Stimulated activated CD4-positive, alpha-beta T cell treated with anti-CD3 and anti-CD28 coated beads, Interleukin-12 subunit alpha, Interleukin-12 subunit beta, amount 100 ng/mL, for 48 hours (primary cell): ENCODE measurements around the gene CENPF.

ENCODE experiments used
- DNase-seq, 3 donors: peaks; one replicate each; pipeline ENCODE4 v3.0.0-alpha.2; 2020; ENCODE audit warnings: low read depth in 2 of 3, low spot score in 1 of 3

CENPF gene

DNA sequence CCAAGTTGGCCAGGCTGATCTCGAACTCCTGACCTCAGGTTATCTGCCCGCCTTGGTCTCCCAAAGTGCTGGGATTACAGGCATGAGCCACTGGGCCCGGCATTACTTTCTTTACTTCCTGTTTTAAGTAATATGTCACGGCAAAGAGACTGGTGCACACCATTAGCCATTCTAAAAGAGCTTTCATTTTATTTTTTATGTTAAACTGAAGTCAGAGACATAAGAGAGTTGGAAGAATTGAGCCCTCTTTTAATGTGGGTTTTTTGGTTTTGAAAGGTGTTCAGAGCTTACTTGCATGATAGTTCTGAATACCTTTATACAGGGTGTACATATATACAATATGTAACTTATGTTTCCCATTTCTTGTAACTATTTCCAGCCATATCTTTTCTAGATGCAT, 14.3 kb downstream of the CENPF start:
- no peak for DNase-seq

DNA sequence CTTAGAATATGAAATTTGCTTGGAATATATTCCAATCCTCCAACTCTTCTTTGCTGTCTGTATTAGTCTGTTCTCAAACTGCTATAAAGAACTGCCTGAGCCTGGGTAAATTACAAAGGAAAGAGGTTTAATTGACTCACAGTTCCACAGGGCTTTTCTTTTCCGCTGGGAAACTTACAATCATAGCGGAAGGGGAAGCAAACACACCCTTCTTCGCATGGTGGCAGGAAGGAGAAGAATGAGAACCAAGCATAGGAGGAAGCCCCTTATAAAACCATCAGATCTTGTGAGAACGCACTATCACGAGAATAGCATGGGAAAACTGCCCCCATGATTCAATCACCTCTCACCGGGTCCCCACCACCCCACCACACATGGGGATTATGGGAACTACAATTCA, 14.8 kb downstream of the CENPF start:
- no peak for DNase-seq

DNA sequence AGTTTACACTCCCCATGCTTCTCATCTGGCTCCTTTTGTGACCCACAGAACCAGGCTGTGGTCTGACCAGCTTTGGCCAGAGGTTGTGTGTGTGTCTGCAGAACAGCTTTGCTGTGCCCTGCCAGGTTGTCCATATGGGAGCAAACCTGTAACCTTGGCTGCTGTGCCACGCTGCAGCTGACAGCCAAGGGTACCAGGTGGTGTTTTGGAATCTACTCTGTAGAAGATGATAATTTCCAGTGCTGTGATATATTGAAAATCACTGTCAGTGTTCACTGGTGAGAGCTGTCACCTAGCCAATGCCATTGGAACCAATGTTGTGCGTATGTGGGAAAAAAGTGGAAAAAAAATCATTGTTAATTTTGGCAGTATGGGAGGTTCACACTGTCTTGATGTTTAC, 18.2 kb downstream of the CENPF start:
- DNase-seq = no peak

DNA sequence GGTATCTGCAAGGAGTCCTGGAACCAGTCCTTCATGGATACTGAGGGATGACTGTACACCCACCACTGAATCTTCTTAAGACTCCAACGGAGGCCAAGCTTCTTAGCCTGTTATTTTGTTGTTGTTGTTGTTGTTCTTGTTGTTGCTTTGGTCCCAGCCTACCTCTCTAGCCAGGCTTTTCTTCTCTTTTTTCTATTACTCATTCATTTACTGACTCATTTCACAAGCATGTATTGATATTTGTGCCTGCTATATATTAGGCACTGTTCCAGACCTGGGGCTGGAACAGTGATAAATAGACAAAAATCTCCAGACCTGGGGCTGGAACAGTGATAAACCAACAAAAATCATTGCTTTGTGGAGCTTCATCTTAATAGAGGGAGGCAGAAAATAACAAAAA, 20.4 kb downstream of the CENPF start:
- no peak for DNase-seq

DNA sequence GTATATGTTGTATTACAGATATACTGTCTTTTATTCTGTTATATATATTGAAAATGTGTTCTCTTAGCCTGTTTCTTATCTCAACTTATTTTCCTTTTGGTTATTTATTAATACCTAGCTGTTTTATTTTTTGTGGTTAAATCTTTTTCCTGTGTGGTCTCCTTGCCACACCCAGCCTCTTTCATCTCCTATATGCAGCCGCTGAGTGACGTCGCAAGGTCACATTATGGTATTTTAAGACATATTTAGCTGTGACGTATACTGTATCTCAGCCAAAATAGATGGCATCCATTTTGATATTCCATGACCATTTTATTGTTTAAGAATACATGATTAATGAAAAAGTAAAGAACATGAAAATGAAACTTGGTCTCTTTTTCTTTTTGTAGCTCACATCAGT, 29.1 kb downstream of the CENPF start:
- no peak for DNase-seq

DNA sequence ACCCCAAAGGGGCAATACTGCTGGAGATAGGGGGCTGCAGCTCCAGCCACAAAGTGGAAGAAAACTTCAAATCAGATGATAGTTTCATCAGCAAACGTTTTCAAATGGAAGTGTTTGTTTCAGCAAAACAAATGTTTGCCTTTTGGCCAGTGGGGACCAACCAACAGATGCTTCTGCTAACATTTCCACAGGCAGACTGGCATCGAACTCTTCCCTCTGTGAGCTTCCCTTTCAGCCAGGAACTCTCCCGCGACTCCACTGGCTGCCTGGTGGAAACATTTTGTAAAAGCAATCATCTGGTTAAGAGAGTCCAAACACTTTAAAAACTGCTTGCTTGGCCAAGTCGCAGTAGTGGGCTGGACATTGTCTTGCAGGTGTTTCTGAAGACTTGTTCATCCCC, 30.7 kb downstream of the CENPF start:
- no peak for DNase-seq

DNA sequence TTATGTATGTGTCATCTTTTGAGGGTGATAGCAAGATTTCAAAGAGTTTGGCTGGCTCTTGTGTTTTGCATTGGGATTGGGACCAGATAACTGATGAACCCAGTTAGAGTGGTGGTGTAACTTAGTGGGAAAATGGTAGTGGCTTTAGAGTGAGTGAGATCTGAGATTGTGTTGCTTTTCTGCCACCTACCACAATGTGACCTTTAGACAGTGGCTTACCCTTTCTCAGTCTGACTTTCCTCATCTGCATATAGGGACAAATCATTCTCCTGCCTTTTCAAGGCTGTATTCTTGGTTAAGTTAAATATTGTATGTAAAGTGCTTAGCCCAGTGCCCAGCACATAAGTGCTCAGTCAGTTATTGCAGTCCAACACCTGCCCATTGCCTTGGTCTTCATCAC, 31.3 kb downstream of the CENPF start:
- DNase-seq = no peak

DNA sequence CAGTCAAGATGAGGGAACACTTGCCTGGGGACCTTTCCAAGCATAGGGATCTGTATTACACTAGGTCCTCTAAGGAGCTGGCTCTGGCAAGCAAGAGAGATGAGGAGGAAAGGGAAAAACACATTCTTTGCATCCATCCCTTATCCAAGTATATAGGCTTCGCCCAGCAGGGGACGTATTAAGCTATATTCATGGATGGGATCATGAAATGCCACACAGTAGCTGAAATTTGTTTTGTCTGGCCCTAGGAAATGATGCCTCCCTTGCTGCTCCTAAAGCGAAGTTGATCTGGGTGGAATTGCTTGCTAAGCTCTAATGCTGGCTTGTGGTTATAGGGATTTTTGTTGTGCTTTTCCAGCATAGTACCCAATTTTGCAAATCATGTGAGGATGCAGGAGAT, 32.1 kb downstream of the CENPF start:
- no peak for DNase-seq

DNA sequence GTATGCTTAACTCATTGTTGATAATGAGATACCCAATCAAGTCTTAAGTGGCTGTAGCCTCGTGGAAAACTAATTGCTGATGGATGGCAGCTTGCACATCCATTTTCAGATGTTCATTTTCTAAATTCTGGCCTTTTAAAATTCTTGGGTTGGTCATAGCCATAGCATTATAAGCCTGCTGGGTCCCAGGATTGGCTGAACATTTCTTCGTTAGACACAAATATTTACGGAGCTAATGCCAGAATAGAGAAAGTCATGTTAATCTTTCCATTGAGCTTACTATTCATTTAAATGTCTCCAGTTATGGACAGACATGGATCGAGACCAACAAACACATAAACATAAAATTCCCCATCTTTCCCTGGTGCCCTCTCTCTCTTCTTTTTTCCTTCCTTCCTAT, 32.5 kb downstream of the CENPF start:
- DNase-seq = no peak

DNA sequence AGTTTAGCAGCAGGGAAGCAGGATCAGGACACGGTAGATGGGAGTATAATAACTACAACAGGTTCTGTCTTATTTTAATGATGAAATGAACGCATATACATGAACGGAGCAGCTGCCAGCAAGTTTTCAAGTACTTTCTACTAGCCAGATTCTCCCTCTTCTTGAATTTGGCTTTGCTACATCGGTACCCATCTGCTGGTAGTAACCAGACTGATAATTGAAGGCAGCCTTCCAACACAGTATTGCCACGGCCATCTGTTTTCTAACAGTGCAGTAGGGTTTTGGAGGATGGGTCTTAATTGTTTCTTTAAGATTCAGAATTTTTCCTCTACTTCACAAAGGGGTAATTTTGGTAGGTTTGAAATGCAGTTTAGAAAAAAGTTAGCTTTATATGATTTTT, 33.4 kb downstream of the CENPF start:
- no peak for DNase-seq

DNA sequence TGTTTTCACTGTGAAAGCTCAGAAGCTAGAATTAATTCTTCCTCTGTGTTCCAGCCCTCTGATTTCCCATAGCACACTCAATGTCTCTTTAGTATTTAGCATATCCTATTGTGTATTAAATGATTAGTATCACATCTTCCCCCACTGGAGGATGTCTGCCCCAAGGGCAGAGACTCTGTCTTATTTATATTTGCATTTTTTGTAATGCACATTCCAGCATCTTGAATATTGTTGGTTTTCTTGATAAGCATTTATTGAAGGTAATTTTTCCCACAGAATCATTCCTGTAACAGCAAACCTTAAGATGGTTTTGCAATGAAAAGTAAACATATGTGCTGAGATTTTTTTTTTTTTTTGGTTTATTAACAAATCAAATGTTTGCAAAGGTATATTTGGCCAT, 34.1 kb downstream of the CENPF start:
- DNase-seq = no peak

DNA sequence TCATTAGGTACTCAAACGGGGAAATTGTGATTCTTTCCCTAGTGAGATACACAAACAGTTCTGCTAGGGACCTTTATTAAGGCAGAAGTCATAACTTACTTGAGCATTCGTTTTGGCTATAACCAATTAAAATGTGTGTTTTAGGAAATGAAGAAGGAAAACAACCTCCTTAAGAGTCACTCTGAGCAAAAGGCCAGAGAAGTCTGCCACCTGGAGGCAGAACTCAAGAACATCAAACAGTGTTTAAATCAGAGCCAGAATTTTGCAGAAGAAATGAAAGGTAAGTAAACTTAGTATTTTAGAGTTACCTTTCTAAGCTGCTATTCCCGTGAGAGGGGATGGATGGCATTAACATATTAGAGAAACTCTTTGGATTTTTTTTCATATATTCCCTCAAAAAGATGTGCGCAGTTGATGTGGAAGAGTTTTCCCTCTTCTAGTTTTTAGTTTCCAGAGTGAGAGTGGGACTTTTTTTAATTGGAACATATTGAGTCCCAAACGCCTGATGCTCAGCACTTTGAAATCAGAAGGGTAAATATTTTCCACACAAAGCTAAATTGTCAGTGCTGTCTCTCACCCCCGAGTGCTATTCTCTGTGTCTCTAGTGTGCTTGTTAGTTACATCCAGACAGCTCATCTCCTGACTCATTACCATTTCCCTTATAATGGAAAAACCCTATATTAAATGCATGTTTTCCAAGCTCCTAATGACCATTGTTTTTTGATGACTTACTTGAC, 34.9 kb downstream of the CENPF start:
- DNase-seq = no peak

DNA sequence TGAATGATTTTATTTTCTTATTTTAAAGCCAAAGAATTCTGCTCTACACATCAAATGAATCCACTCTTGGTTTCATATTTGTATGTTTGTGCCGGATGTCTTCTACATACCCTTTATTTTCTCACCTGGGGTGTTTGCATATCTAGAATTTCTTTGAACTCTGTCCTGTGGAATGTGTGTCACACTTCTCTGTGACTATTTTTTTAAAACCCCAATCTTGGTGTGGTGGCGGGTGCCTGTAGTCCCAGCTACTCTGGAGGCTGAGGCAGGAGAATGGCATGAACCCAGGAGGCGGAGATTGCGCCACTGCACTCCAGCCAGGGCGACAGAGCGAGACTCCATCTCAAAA, 35.4 kb downstream of the CENPF start:
- no peak for DNase-seq

DNA sequence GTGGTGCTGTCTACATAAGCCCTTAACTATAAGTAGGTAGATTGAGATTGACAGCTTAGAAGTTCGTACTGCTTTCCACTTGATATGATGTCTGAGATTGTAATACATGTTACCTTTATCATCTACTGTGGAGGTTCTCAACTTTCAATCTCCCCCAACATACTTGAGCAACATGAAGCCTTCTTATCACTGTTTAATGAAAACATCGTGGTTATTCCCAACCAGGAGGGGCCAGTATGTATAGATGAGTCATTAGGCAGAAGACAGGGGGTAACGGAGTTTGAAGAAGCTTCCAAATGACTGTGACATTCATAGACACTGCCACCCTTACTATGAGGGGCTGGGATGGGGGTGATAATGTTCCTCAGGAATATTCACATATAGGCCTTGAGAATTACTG, 36.0 kb downstream of the CENPF start:
- DNase-seq = no peak

DNA sequence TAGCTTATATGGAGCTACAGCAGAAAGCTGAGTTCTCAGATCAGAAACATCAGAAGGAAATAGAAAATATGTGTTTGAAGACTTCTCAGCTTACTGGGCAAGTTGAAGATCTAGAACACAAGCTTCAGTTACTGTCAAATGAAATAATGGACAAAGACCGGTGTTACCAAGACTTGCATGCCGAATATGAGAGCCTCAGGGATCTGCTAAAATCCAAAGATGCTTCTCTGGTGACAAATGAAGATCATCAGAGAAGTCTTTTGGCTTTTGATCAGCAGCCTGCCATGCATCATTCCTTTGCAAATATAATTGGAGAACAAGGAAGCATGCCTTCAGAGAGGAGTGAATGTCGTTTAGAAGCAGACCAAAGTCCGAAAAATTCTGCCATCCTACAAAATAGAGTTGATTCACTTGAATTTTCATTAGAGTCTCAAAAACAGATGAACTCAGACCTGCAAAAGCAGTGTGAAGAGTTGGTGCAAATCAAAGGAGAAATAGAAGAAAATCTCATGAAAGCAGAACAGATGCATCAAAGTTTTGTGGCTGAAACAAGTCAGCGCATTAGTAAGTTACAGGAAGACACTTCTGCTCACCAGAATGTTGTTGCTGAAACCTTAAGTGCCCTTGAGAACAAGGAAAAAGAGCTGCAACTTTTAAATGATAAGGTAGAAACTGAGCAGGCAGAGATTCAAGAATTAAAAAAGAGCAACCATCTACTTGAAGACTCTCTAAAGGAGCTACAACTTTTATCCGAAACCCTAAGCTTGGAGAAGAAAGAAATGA, 37.6 kb downstream of the CENPF start:
- DNase-seq = no peak

DNA sequence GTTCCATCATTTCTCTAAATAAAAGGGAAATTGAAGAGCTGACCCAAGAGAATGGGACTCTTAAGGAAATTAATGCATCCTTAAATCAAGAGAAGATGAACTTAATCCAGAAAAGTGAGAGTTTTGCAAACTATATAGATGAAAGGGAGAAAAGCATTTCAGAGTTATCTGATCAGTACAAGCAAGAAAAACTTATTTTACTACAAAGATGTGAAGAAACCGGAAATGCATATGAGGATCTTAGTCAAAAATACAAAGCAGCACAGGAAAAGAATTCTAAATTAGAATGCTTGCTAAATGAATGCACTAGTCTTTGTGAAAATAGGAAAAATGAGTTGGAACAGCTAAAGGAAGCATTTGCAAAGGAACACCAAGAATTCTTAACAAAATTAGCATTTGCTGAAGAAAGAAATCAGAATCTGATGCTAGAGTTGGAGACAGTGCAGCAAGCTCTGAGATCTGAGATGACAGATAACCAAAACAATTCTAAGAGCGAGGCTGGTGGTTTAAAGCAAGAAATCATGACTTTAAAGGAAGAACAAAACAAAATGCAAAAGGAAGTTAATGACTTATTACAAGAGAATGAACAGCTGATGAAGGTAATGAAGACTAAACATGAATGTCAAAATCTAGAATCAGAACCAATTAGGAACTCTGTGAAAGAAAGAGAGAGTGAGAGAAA, 38.4 kb downstream of the CENPF start:
- DNase-seq = no peak

DNA sequence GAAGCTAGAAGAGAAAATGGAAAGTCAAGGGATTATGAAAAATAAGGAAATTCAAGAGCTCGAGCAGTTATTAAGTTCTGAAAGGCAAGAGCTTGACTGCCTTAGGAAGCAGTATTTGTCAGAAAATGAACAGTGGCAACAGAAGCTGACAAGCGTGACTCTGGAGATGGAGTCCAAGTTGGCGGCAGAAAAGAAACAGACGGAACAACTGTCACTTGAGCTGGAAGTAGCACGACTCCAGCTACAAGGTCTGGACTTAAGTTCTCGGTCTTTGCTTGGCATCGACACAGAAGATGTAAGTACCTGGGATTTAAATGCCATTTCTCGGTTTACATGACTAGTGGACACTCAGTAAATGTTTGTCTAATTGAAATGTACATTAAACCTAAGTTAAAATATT, 40.0 kb downstream of the CENPF start:
- DNase-seq = no peak

DNA sequence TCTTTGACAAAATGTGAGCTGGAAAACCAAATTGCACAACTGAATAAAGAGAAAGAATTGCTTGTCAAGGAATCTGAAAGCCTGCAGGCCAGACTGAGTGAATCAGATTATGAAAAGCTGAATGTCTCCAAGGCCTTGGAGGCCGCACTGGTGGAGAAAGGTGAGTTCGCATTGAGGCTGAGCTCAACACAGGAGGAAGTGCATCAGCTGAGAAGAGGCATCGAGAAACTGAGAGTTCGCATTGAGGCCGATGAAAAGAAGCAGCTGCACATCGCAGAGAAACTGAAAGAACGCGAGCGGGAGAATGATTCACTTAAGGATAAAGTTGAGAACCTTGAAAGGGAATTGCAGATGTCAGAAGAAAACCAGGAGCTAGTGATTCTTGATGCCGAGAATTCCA, 42.7 kb downstream of the CENPF start:
- no peak for DNase-seq

DNA sequence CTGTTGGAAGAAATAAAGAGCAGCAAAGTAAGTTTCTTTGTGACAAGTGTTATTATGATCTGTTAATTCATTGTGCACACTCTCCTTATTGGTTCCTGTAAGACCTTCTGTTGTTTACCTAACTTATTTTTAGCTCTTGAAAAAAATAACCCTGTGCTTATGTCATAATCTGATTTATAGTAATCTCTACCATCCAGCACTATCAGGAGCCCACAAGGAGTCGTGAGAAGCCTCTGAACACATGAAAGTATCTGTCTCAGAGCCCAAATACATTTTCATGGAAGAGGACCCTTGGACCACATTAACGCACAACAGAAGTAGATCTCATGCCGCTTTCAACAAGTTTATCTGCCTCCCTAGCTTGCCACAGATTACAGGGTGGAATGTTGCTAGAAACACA, 45.8 kb downstream of the CENPF start:
- no peak for DNase-seq

DNA sequence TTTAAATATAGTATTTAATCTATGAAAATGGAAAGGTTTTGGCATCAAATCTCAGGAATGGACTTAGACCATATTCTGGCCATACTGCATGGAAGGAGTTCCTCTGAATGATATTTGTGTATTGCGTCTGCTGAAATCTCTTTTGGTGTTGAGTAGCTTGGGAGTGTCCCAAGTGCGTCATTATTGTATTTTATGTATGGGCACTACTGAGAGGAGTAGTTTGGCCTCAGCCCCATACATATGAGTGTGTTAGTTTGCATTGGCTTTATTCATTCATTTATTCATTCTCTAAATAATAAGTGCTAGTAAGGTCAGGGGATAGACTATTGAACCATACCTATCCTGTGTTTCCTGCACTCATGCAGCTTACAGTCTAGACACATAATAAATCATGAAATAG, 46.6 kb downstream of the CENPF start:
- DNase-seq = no peak

DNA sequence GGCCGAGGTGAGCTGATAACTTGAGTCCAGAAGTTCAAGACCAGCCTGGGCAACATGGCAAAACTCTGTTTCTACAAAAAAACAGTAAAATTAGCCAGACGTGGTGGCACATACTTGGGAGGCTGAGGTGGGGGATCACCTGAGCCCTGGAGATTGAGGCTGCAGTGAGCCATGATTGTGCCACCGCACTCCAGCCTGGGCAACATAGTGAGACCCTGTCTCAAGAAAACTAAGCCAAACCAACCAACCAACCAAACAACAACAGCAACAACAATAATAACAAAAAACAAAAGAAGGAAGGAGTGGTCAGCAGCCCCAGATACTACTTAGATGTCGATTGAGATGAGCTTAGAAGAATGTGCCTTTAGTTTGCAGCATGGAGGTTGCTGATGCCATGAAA, 47.7 kb downstream of the CENPF start:
- DNase-seq = no peak

DNA sequence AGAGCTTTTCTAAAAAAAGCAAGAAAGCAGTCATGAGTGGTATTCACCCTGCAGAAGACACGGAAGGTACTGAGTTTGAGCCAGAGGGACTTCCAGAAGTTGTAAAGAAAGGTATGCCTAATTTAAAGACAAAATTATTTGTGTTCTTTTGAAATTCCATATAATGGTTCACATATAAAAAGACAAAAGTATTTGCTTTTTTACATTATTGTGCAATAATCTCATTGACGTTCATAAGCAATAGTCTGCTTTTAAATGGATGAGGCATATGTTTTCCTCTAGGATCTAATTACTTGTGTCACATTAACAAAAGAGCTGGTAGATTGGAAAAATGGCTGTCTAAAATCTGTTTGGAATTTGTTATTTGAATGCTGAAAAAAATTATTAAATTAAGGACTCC, 54.3 kb downstream of the CENPF start:
- DNase-seq = no peak

DNA sequence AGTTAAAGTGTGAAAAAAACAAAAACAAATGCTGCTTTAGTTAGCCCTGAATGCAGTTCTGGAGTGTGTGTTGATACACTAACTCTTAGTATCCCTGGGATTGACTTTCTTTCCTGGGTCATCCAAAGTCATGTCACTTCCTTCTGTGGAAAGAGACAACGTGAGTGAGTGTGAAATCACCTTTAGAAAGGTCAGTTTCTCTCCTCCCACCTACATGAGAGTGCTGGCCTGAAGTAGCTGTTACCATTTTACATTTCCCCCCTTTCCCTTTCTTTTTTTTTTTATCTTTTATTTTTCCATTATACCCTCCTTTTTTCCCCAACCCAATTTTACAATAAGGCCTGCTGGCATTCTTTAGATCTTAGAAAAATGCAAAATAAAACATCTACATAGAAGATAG, 55.2 kb downstream of the CENPF start:
- no peak for DNase-seq
